ENCODE results near the gene LRFN5. TPM values are rescaled to one million over a fixed set of nuclear protein-coding genes. Genes with fewer than 3 reads are reported as not detected.

Gene LRFN5
- total RNA-seq, 1 experiment from 2014 or later, result 15.8 TPM

DNA sequence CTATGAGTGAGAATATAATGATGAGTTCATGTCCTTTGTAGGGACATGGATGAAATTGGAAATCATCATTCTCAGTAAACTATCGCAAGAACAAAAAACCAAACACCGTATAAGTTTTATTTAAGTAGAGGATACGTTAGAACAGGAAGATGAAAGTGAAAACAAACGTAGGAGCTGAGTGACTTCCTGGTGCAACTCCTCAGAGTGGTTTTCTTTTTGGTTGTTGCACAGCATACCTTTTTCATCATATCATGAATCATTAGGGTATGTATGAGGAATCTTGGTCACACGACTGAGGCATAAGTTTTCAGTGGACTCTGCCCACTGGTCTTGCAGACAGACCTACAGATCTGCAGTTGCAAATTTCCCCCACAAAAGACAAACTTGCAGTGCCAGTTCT is 199.0 kb downstream of the LRFN5 start:
- no peaks in the 10 kb centered on the region for H3K4me1 Mint-ChIP-seq
- ChIA-PET POLR2A (no interaction called here), CTCF (no interaction called here)
- no peak overlapping the region for H3K4me3 Mint-ChIP-seq
- no peaks in the 10 kb centered on the region; the same call in 1 of the 2 replicates for H3K27me3 Mint-ChIP-seq (ENCODE audit: low read depth)
- H3K36me3 Mint-ChIP-seq, result peaks cover 3% of the 10 kb centered on the region; the same call in 1 of the 2 replicates
- no peak overlapping the region for H3K27ac Mint-ChIP-seq
- H3K9me3 Mint-ChIP-seq, result peaks cover 11% of the 10 kb centered on the region
- DNase-seq (ENCODE audit: low spot score), result no peak
- no peak for ATAC-seq
- no peak for TF ChIP-seq SMAD4 (CRISPR knock-in tag; IDR thresholded peaks at IDR 0.05)
- TF ChIP-seq CBFB (CRISPR knock-in tag; IDR thresholded peaks at IDR 0.05; ENCODE audit: low read depth), result no peak
- no peak for TF ChIP-seq GRHL2 (CRISPR knock-in tag; IDR thresholded peaks at IDR 0.05; ENCODE audit: insufficient replicate concordance, severe bottlenecking)

DNA sequence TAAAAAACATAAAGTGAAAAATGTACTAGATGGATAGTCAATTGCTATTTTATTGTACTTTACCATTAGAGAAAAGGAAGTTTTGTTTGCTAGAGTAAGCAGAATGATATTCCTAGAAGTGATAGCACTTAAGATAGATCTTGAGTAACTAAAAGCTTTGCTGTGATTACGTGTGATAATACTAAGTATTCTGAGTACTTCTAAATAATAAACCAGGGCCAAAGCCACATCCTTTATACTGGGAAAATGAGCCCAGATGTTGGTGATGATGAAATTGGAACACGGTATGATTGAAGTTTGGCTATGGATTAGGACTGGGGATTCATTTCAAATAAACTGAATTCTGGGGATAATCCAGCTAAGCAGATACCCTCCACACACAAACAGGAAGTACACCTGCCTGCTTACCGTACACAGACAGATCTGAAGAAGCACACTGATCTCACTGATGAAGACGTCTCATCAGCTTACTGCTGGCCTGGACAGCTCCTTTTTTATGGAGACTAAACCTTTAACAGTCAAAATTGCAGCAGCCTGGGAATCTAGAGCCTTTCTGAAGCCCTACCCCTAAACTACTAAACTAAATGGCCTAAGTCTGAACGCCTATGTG is 199.8 kb downstream of the LRFN5 start:
- H3K4me1 Mint-ChIP-seq, result no peaks in the 10 kb centered on the region
- H3K9me3 Mint-ChIP-seq, result peaks cover 11% of the 10 kb centered on the region
- H3K4me3 Mint-ChIP-seq, result no peak overlapping the region
- DNase-seq (ENCODE audit: low spot score) (no peak), ATAC-seq (no peak)
- TF ChIP-seq GRHL2 (CRISPR knock-in tag; IDR thresholded peaks at IDR 0.05; ENCODE audit: insufficient replicate concordance, severe bottlenecking), result no peak
- TF ChIP-seq, protein P1, sequence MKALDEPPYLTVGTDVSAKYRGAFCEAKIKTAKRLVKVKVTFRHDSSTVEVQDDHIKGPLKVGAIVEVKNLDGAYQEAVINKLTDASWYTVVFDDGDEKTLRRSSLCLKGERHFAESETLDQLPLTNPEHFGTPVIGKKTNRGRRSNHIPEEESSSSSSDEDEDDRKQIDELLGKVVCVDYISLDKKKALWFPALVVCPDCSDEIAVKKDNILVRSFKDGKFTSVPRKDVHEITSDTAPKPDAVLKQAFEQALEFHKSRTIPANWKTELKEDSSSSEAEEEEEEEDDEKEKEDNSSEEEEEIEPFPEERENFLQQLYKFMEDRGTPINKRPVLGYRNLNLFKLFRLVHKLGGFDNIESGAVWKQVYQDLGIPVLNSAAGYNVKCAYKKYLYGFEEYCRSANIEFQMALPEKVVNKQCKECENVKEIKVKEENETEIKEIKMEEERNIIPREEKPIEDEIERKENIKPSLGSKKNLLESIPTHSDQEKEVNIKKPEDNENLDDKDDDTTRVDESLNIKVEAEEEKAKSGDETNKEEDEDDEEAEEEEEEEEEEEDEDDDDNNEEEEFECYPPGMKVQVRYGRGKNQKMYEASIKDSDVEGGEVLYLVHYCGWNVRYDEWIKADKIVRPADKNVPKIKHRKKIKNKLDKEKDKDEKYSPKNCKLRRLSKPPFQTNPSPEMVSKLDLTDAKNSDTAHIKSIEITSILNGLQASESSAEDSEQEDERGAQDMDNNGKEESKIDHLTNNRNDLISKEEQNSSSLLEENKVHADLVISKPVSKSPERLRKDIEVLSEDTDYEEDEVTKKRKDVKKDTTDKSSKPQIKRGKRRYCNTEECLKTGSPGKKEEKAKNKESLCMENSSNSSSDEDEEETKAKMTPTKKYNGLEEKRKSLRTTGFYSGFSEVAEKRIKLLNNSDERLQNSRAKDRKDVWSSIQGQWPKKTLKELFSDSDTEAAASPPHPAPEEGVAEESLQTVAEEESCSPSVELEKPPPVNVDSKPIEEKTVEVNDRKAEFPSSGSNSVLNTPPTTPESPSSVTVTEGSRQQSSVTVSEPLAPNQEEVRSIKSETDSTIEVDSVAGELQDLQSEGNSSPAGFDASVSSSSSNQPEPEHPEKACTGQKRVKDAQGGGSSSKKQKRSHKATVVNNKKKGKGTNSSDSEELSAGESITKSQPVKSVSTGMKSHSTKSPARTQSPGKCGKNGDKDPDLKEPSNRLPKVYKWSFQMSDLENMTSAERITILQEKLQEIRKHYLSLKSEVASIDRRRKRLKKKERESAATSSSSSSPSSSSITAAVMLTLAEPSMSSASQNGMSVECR (CRISPR knock-in tag; IDR thresholded peaks at IDR 0.05; ENCODE audit: borderline replicate concordance), result no peak
- TF ChIP-seq ZNF263 (CRISPR knock-in tag; IDR thresholded peaks at IDR 0.05; ENCODE audit: low read depth), result no peak
- TF ChIP-seq, protein P2, sequence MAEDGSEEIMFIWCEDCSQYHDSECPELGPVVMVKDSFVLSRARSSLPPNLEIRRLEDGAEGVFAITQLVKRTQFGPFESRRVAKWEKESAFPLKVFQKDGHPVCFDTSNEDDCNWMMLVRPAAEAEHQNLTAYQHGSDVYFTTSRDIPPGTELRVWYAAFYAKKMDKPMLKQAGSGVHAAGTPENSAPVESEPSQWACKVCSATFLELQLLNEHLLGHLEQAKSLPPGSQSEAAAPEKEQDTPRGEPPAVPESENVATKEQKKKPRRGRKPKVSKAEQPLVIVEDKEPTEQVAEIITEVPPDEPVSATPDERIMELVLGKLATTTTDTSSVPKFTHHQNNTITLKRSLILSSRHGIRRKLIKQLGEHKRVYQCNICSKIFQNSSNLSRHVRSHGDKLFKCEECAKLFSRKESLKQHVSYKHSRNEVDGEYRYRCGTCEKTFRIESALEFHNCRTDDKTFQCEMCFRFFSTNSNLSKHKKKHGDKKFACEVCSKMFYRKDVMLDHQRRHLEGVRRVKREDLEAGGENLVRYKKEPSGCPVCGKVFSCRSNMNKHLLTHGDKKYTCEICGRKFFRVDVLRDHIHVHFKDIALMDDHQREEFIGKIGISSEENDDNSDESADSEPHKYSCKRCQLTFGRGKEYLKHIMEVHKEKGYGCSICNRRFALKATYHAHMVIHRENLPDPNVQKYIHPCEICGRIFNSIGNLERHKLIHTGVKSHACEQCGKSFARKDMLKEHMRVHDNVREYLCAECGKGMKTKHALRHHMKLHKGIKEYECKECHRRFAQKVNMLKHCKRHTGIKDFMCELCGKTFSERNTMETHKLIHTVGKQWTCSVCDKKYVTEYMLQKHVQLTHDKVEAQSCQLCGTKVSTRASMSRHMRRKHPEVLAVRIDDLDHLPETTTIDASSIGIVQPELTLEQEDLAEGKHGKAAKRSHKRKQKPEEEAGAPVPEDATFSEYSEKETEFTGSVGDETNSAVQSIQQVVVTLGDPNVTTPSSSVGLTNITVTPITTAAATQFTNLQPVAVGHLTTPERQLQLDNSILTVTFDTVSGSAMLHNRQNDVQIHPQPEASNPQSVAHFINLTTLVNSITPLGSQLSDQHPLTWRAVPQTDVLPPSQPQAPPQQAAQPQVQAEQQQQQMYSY (CRISPR knock-in tag; IDR thresholded peaks at IDR 0.05), result no peak
- CTCF ChIA-PET, result no interaction called here
- no peak overlapping the region for H3K27ac Mint-ChIP-seq
- H3K36me3 Mint-ChIP-seq, result peaks cover 3% of the 10 kb centered on the region; the same call in 1 of the 2 replicates
- no peaks in the 10 kb centered on the region; the same call in 1 of the 2 replicates for H3K27me3 Mint-ChIP-seq (ENCODE audit: low read depth)
- POLR2A ChIA-PET, result interaction anchor here (0.6 kb wide), 1 partner anchor 268 kb away, joined by 4 read pairs; no protein-coding TSS in a partner anchor

DNA sequence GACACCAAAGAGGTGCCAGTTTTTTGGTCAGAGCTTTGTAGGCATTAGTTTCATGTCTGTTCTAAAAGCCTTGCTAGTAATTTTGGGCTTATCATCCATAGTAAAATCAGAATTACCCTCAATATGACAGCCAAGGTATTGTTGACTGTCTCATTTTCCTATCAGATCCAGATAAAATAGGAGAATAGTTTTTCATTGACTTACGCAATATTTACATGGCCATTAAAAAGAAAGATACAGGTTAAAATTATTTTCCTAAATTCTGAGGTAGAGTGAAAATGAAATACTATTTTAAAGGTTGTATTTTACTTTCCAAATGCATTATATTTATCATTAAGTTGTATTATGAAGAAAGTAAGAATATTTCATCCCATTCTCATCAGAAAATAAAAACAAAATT is 203.7 kb downstream of the LRFN5 start:
- ATAC-seq (no peak), DNase-seq (ENCODE audit: low spot score) (no peak)
- Mint-ChIP-seq H3K4me1 (no peaks in the 10 kb centered on the region), H3K27me3 (ENCODE audit: low read depth) (no peaks in the 10 kb centered on the region; the same call in 1 of the 2 replicates), H3K36me3 (no peaks in the 10 kb centered on the region), H3K9me3 (peaks cover 6% of the 10 kb centered on the region; the same call in 1 of the 2 replicates), H3K4me3 (no peak overlapping the region), H3K27ac (no peak overlapping the region)
- TF ChIP-seq FOXJ3 (CRISPR knock-in tag; IDR thresholded peaks at IDR 0.05; ENCODE audit: borderline replicate concordance) (no peak), ZBTB21 (CRISPR knock-in tag; IDR thresholded peaks at IDR 0.05; ENCODE audit: borderline replicate concordance) (no peak), ZNF396 (CRISPR knock-in tag; IDR thresholded peaks at IDR 0.05; ENCODE audit: borderline replicate concordance) (no peak)
- TF ChIP-seq, protein P3, sequence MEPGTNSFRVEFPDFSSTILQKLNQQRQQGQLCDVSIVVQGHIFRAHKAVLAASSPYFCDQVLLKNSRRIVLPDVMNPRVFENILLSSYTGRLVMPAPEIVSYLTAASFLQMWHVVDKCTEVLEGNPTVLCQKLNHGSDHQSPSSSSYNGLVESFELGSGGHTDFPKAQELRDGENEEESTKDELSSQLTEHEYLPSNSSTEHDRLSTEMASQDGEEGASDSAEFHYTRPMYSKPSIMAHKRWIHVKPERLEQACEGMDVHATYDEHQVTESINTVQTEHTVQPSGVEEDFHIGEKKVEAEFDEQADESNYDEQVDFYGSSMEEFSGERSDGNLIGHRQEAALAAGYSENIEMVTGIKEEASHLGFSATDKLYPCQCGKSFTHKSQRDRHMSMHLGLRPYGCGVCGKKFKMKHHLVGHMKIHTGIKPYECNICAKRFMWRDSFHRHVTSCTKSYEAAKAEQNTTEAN (CRISPR knock-in tag; IDR thresholded peaks at IDR 0.05), result no peak
- POLR2A ChIA-PET, result no interaction called here
- CTCF ChIA-PET, result interaction anchor here (1.2 kb wide), 1 partner anchor 14 kb away, joined by 3 read pairs; no protein-coding TSS in a partner anchor
